Anterior cingulate cortex (tissue), 58 donors: Measurements from ENCODE around the gene SUCO.
A peak's percentile ranks its signal among the peaks of the same experiment; 100 is the strongest.
"Not testable (repeated sequence)": the region's sequence is repeated elsewhere in the genome, so short reads cannot be mapped to it uniquely, and the experiment has no call there.

Source experiments
- DNase-seq, 58 donors: peaks; one replicate each; lab custom pipeline; 2025; lab: John Stamatoyannopoulos, UW

The SUCO gene, protein sequence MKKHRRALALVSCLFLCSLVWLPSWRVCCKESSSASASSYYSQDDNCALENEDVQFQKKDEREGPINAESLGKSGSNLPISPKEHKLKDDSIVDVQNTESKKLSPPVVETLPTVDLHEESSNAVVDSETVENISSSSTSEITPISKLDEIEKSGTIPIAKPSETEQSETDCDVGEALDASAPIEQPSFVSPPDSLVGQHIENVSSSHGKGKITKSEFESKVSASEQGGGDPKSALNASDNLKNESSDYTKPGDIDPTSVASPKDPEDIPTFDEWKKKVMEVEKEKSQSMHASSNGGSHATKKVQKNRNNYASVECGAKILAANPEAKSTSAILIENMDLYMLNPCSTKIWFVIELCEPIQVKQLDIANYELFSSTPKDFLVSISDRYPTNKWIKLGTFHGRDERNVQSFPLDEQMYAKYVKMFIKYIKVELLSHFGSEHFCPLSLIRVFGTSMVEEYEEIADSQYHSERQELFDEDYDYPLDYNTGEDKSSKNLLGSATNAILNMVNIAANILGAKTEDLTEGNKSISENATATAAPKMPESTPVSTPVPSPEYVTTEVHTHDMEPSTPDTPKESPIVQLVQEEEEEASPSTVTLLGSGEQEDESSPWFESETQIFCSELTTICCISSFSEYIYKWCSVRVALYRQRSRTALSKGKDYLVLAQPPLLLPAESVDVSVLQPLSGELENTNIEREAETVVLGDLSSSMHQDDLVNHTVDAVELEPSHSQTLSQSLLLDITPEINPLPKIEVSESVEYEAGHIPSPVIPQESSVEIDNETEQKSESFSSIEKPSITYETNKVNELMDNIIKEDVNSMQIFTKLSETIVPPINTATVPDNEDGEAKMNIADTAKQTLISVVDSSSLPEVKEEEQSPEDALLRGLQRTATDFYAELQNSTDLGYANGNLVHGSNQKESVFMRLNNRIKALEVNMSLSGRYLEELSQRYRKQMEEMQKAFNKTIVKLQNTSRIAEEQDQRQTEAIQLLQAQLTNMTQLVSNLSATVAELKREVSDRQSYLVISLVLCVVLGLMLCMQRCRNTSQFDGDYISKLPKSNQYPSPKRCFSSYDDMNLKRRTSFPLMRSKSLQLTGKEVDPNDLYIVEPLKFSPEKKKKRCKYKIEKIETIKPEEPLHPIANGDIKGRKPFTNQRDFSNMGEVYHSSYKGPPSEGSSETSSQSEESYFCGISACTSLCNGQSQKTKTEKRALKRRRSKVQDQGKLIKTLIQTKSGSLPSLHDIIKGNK (N-terminal part only)

DNA sequence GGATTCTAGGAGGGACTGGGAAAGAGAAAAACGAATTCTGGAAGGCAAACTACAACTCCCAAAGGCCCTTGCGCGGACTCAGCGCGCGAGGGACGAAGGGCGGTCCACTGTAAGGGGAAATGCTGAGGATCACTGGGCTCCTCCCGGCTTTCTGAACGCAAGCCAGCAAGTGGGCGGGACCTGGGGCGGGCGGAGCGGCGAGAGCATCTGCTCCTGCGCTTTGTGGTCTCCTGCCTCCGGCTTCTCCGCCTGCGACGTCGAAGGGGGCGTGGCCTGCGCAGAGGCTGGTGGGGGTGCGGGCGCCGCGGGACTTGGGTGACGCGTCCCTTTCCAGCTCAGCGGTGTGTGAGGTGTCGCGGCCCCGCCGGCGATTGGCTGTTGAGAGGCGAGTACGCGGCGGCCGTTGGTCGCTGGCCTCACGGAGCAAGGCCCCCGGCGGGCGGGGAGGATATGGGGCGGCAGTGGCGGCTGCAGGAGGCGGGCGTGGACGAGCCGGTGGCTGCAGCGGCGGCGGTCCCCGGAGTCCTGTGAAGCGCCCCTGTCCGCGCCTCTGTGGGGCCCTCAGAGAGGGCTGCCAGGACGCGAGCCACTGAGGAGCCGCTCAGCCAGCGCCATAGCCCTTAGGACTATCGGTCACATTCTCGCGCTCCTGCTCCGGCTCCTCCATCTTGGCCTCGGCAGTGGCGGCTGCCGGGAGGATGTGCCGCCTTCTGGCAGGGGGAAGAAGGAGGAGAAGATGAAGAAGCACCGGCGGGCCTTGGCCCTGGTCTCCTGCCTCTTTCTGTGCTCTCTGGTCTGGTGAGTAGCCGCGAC, at the start of gene SUCO:
SUCO (plus strand) TSS at position 451 of the 813 bp plus-strand sequence; CDS start at position 737, 286 bp downstream.
- DNase-seq = peak; percentile 95 to 100 (median 99)

DNA sequence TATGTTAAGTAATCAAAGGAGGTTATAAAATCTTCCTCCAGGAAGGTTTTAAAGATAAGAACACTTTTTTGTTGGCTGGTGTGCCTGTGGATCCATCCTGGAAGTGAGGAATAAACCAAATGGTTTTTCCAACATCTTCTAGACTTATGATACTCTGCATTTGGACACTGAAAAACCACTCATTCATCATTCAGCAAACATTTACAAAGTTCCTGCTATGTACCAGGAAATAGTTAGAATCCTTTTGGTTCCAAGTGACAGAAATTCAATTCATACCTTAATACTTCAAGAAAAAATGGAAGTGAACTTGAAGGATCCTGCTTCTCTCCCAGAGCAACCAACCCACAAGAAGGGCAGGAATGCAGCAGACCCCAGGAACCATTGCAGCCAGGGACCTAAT, 49.5 kb upstream of the SUCO start:
- no peak for DNase-seq

- DNase-seq = no peak
Observed at GRCh38 chr1:172484252-172484651, 48.7 kb upstream of the SUCO start.

- DNase-seq = no peak
Observed at GRCh38 chr1:172485626-172486025, 47.3 kb upstream of the SUCO start.

- no peak for DNase-seq
Observed at GRCh38 chr1:172486805-172487454, 46.0 kb upstream of the SUCO start.

GRCh38 chr1:172487550-172487949, 45.4 kb upstream of the SUCO start:
- DNase-seq = no peak

DNA sequence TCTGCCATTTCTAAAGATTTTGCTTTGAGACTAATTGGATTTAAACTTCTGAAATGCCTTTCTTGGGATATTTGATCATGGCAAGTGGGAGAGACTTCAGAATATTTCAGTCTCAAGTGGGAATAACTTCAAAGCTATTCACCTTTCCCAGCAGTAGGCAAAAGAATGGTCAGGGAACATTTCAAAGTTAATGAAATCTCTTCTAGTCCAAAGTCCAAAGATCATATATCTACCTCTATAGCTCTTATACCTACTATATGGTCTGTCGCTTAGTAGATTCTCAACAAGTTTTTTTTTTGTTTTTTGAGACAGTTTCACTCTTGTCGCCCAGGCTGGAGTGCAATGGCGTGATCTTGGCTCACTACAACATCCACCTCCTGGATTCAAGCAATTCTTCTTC, 44.6 kb upstream of the SUCO start:
- DNase-seq = no peak

GRCh38 chr1:172489847-172490246, 43.1 kb upstream of the SUCO start:
- DNase-seq = no peak

GRCh38 chr1:172492421-172492820, 40.5 kb upstream of the SUCO start:
- DNase-seq = no peak

- no peak for DNase-seq
Observed at GRCh38 chr1:172494166-172494565, 38.8 kb upstream of the SUCO start.

DNA sequence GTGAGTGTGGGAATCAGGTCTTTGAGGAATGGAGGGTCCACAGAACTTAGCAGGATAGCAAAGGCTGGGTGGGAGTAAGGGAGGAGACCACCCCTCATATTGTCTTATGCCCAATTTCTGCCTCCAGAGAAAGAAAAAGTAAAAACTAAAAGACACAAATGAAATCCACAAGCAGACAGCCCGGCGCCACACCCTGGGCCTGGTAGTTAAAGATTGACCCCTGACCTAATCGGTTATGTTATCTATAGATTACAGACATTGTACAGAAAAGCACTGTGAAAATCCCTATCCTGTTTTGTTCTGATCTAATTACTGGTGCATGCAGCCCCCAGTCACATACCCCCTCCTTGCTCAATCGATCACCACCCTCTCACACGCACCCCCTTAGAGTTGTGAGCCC, 36.8 kb upstream of the SUCO start:
- DNase-seq = not testable (repeated sequence)

- no peak for DNase-seq
Observed at GRCh38 chr1:172496678-172497077, 36.3 kb upstream of the SUCO start.

DNA sequence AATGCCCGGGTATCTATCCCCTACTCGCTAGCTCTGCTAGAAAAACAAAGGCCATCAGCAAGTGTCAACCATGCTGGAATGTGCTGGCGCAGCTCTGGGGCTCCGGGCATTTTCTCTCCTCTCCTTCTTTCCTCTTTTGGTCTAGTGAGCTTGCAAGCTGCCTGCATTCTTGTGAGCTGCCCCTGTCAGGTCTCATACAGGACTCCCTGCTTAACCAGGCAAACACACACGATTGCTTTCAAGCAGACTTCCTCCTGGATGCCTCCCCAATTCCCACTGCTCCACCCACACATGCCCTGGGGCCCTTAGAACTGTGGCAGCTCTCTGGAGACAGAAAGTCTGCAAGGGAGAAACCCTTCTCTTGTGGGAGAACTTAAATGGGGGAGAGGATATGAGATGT, 35.7 kb upstream of the SUCO start:
- no peak for DNase-seq

DNA sequence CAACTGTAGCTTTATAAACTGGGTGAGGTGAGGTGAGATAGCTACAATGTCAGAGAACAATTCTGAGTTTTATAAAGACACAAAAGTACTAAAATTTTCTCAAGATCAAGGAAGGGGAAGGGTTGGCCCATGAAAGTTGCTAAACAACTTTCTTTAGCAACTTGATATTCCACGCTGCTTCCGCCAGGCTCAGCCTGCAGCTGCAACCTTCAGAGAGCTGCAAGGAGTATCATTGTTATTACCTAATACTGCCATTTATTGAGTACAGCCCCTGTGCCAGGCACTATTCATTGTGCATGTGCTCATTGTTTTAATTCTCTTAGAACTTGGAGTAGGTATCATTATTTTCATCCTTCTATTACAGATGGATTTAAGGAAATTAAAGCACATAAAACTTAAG, 34.1 kb upstream of the SUCO start:
- no peak for DNase-seq

GRCh38 chr1:172499636-172500141, 33.3 kb upstream of the SUCO start:
- peak in 1 of 58 donors; percentile 0 for DNase-seq

- DNase-seq = no peak
Observed at GRCh38 chr1:172500207-172500606, 32.7 kb upstream of the SUCO start.

- DNase-seq = no peak
Observed at GRCh38 chr1:172507741-172508140, 25.2 kb upstream of the SUCO start.

- DNase-seq = no peak
Observed at GRCh38 chr1:172510479-172510878, 22.5 kb upstream of the SUCO start.

DNA sequence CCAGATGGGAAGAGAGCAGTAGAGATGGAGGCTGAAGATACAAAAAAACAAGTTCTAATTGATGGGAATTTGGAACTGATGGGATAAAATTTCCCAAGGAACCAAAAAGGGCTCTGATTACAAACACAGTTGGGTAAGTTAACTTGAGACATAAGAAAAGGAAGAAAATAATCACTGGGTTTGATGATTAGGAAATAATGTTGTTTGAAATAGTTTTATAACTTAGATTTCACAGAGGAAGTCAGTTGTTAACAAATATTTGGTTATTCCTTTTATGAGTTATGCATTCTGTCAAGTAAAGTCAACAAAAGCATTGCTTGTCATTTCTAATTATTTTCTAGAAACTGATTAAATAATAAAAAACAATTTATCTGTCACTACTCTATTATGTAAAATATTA, 20.4 kb upstream of the SUCO start:
- no peak for DNase-seq
